Inferior parietal cortex (tissue), 1 donor: ENCODE data around the gene FIGN.

Experiments
- DNase-seq: peaks from one replicate; pipeline ENCODE4 v3.0.0-alpha.2; 2016; ENCODE audit errors: extremely low spot score

Gene FIGN

GRCh38 chr2:163612332-163612731 is 123.5 kb downstream of the FIGN start:
- peak; percentile 39 for DNase-seq

GRCh38 chr2:163611557-163611906 is 124.3 kb downstream of the FIGN start:
- no peak for DNase-seq

GRCh38 chr2:163610817-163611556 is 124.8 kb downstream of the FIGN start:
- peak; percentile 43 for DNase-seq

- no peak for DNase-seq
Observed at GRCh38 chr2:163607630-163608029, 128.2 kb downstream of the FIGN start.

GRCh38 chr2:163606878-163607277 is 128.9 kb downstream of the FIGN start:
- no peak for DNase-seq

- no peak for DNase-seq
Observed at GRCh38 chr2:163605779-163606178, 130.0 kb downstream of the FIGN start.

GRCh38 chr2:163604941-163605555 is 130.8 kb downstream of the FIGN start:
- no peak for DNase-seq

GRCh38 chr2:163602196-163602595 is 133.6 kb downstream of the FIGN start:
- no peak for DNase-seq

GRCh38 chr2:163601377-163601776 is 134.4 kb downstream of the FIGN start:
- no peak for DNase-seq

GRCh38 chr2:163600801-163601200 is 135.0 kb downstream of the FIGN start:
- no peak for DNase-seq

GRCh38 chr2:163595028-163595427 is 140.8 kb downstream of the FIGN start:
- DNase-seq: no peak

- DNase-seq: no peak
Observed at GRCh38 chr2:163594497-163594896, 141.3 kb downstream of the FIGN start.

- no peak for DNase-seq
Observed at GRCh38 chr2:163593982-163594381, 141.8 kb downstream of the FIGN start.

GRCh38 chr2:163592954-163593622 is 142.7 kb downstream of the FIGN start:
- DNase-seq: no peak

- DNase-seq: no peak
Observed at GRCh38 chr2:163591461-163591860, 144.3 kb downstream of the FIGN start.

- no peak for DNase-seq
Observed at GRCh38 chr2:163580757-163581156, 155.1 kb downstream of the FIGN start.

GRCh38 chr2:163574309-163574708 is 161.5 kb downstream of the FIGN start:
- no peak for DNase-seq

- no peak for DNase-seq
Observed at GRCh38 chr2:163573652-163574051, 162.2 kb downstream of the FIGN start.

GRCh38 chr2:163572850-163573249 is 163.0 kb downstream of the FIGN start:
- no peak for DNase-seq

- no peak for DNase-seq
Observed at GRCh38 chr2:163571423-163572102, 164.2 kb downstream of the FIGN start.

- DNase-seq: no peak
Observed at GRCh38 chr2:163570391-163570790, 165.4 kb downstream of the FIGN start.

GRCh38 chr2:163565192-163565591 is 170.6 kb downstream of the FIGN start:
- no peak for DNase-seq

- DNase-seq: no peak
Observed at GRCh38 chr2:163564236-163564635, 171.6 kb downstream of the FIGN start.
